HG02885 (cell line): Measurements from ENCODE around the gene E2F8.

Experiments used
- ATAC-seq: cut with Tn5 transposase; IDR thresholded peaks from one replicate; pipeline ENCODE4 v1.9.1; 2021; ENCODE audit warnings: mild to moderate bottlenecking; ENCODE audit not compliant: unreplicated experiment, poor library complexity

The E2F8 gene

GRCh38 chr11:19252394-19253152 is 11.8 kb upstream of the E2F8 start:
- no peak for ATAC-seq

GRCh38 chr11:19251577-19251976 is 10.8 kb upstream of the E2F8 start:
- no peak for ATAC-seq

- no peak for ATAC-seq
Measured at GRCh38 chr11:19246816-19247215, 6.1 kb upstream of the E2F8 start.

- no peak for ATAC-seq
Measured at GRCh38 chr11:19245351-19245750, 4.6 kb upstream of the E2F8 start.

- no peak for ATAC-seq
Measured at GRCh38 chr11:19244621-19245020, 3.9 kb upstream of the E2F8 start.

GRCh38 chr11:19244084-19244483 is 3.3 kb upstream of the E2F8 start:
- ATAC-seq = no peak

GRCh38 chr11:19243613-19244012 is 2.9 kb upstream of the E2F8 start:
- ATAC-seq = no peak

- no peak for ATAC-seq
Measured at GRCh38 chr11:19243143-19243542, 2.4 kb upstream of the E2F8 start.

- ATAC-seq = no peak
Measured at GRCh38 chr11:19242179-19242932, 1.6 kb upstream of the E2F8 start.

- peak; percentile 37 for ATAC-seq
Measured at GRCh38 chr11:19241260-19242178, 774 bp upstream of the E2F8 start.

- ATAC-seq = no peak
Measured at GRCh38 chr11:19239039-19239438, 1.7 kb downstream of the E2F8 start.

GRCh38 chr11:19237813-19238212 is 2.9 kb downstream of the E2F8 start:
- ATAC-seq = no peak

- no peak for ATAC-seq
Measured at GRCh38 chr11:19237381-19237780, 3.4 kb downstream of the E2F8 start.

- ATAC-seq = no peak
Measured at GRCh38 chr11:19234231-19234817, 6.4 kb downstream of the E2F8 start.

- ATAC-seq = no peak
Measured at GRCh38 chr11:19232910-19233503, 7.7 kb downstream of the E2F8 start.

GRCh38 chr11:19229671-19230070 is 11.1 kb downstream of the E2F8 start:
- no peak for ATAC-seq

- ATAC-seq = no peak
Measured at GRCh38 chr11:19228968-19229367, 11.8 kb downstream of the E2F8 start.

- ATAC-seq = no peak
Measured at GRCh38 chr11:19226378-19227195, 14.2 kb downstream of the E2F8 start.

GRCh38 chr11:19225581-19225980 is 15.2 kb downstream of the E2F8 start:
- no peak for ATAC-seq
